ENCODE results near the gene HCRT. TPM values are rescaled to one million over a fixed set of nuclear protein-coding genes. Genes with fewer than 3 reads are reported as not detected.

HCRT gene
- total and polyA plus RNA-seq, 9 donors = not detected

- no peak for DNase-seq
- 74 to 79% (median 78%) methylated on average over 9 of the region's 9 CpGs for WGBS, 3 donors
- Histone ChIP-seq H3K4me1 (ENCODE audit: insufficient read depth) (peaks cover 14% of the 10 kb centered on the region), H3K27me3 (no peaks in the 10 kb centered on the region), H3K9me3 (no peaks in the 10 kb centered on the region), H3K36me3 (no peaks in the 10 kb centered on the region), H3K4me3 (peak overlapping the region; percentile 33), H3K27ac (no peak overlapping the region)
- intact Hi-C loops (cut with DNase I) = no loop called here
- TF ChIP-seq EP300 (IDR thresholded peaks at IDR 0.05) (no peak), POLR2A (IDR thresholded peaks at IDR 0.05) (no peak), CTCF (IDR thresholded peaks at IDR 0.05) (no peak)
Observed at GRCh38 chr17:42182927-42183734, 2.1 kb downstream of the HCRT start.

GRCh38 chr17:42181851-42182207 lies 3.4 kb downstream of the HCRT start:
- no peak for DNase-seq
- WGBS, 3 donors = 78 to 83% (median 78%) methylated on average over 2 of the region's 2 CpGs
- Histone ChIP-seq H3K9me3 (no peaks in the 10 kb centered on the region), H3K4me1 (ENCODE audit: insufficient read depth) (peaks cover 14% of the 10 kb centered on the region), H3K4me3 (no peak overlapping the region), H3K36me3 (no peaks in the 10 kb centered on the region), H3K27ac (no peak overlapping the region), H3K27me3 (no peaks in the 10 kb centered on the region)
- TF ChIP-seq EP300 (IDR thresholded peaks at IDR 0.05) (no peak), POLR2A (IDR thresholded peaks at IDR 0.05) (no peak), CTCF (IDR thresholded peaks at IDR 0.05) (no peak)
- intact Hi-C loops (cut with DNase I) = no loop called here

- Histone ChIP-seq H3K27ac (no peak within 1 kb of the TSS), H3K36me3 (no peaks in the 10 kb centered on the region), H3K4me1 (ENCODE audit: insufficient read depth) (peaks cover 14% of the 10 kb centered on the region), H3K27me3 (no peaks in the 10 kb centered on the region), H3K4me3 (peak within 1 kb of the TSS; percentile 19), H3K9me3 (no peaks in the 10 kb centered on the region)
- 3 to 9% (median 5%) methylated on average over 21 to 60 of the region's 60 CpGs for WGBS, 3 donors
- DNase-seq = peak in 3 of 5 donors; percentile 49 to 70 (median 66)
- TF ChIP-seq EP300 (IDR thresholded peaks at IDR 0.05) = no peak
- TF ChIP-seq POLR2A (IDR thresholded peaks at IDR 0.05) = no peak
- no peak for TF ChIP-seq CTCF (IDR thresholded peaks at IDR 0.05)
- intact Hi-C loops (cut with DNase I) = no loop called here
Observed at GRCh38 chr17:42180922-42181850, 4.1 kb downstream of the HCRT start, which contains the start of gene KCNH4. Gene KCNH4, minus strand, starts transcription at chr17:42181142. Its CDS starts 197 bp downstream, at chr17:42180945.

- Histone ChIP-seq H3K4me3 (peak overlapping the region; percentile 19), H3K27ac (no peak overlapping the region), H3K4me1 (ENCODE audit: insufficient read depth) (peaks cover 14% of the 10 kb centered on the region), H3K9me3 (no peaks in the 10 kb centered on the region), H3K36me3 (no peaks in the 10 kb centered on the region), H3K27me3 (no peaks in the 10 kb centered on the region)
- TF ChIP-seq POLR2A (IDR thresholded peaks at IDR 0.05) (no peak), EP300 (IDR thresholded peaks at IDR 0.05) (no peak), CTCF (IDR thresholded peaks at IDR 0.05) (no peak)
- intact Hi-C loops (cut with DNase I) = no loop called here
- 1% methylated on average over 33 of the region's 33 CpGs for WGBS, 3 donors
- no peak for DNase-seq
Observed at GRCh38 chr17:42180411-42180921, 4.8 kb downstream of the HCRT start.
